Urinary bladder (tissue), 4 donors: ENCODE results near the gene TMEM39A. TPM values are rescaled to one million over a fixed set of nuclear protein-coding genes. Genes with fewer than 3 reads are reported as not detected.

Experiments
- DNase-seq: peaks from one replicate; pipeline ENCODE4 v3.0.0-alpha.2; 2015; ENCODE audit errors: extremely low spot score
- H3K27ac ChIP-seq: one replicate; pipeline ENCODE4 v1.5.1; 2013; ENCODE audit warnings: low read depth, mild to moderate bottlenecking, moderate library complexity
- H3K36me3 ChIP-seq: one replicate; pipeline ENCODE4 v1.6.1; 2013; ENCODE audit warnings: mild to moderate bottlenecking, moderate library complexity; ENCODE audit not compliant: insufficient read depth
- H3K4me1 ChIP-seq: one replicate; pipeline ENCODE4 v1.6.1; 2013; ENCODE audit warnings: mild to moderate bottlenecking, moderate library complexity; ENCODE audit not compliant: insufficient read depth
- H3K4me3 ChIP-seq: one replicate; pipeline ENCODE4 v1.5.1; 2013; ENCODE audit warnings: low read depth, low read length
- WGBS: extraction: QIAGEN DNeasy Blood & Tissue Kit; methylation state at CpG from one replicate; pipeline ENCODE4 v1.1.7; 2013; 5-methylcytosine and 5-hydroxymethylcytosine counted together
- polyA plus RNA-seq: library from polyadenylated mRNA; stranded (reverse); fragments of 200-250 nt; gene quantifications from one replicate; pipeline ENCODE4 v1.2.3, GENCODE V29; 2013
- total RNA-seq: library from RNA; depleted of rRNA; stranded (reverse); fragments of >200 nt; gene quantifications from one replicate; pipeline ENCODE4 v1.2.3, GENCODE V29; 2014
- donor health status: healthy with polysubstance abuse.
- donor health status: healthy.

TMEM39A gene
- 85.2 TPM for total RNA-seq
- 14.7 TPM for polyA plus RNA-seq

DNA sequence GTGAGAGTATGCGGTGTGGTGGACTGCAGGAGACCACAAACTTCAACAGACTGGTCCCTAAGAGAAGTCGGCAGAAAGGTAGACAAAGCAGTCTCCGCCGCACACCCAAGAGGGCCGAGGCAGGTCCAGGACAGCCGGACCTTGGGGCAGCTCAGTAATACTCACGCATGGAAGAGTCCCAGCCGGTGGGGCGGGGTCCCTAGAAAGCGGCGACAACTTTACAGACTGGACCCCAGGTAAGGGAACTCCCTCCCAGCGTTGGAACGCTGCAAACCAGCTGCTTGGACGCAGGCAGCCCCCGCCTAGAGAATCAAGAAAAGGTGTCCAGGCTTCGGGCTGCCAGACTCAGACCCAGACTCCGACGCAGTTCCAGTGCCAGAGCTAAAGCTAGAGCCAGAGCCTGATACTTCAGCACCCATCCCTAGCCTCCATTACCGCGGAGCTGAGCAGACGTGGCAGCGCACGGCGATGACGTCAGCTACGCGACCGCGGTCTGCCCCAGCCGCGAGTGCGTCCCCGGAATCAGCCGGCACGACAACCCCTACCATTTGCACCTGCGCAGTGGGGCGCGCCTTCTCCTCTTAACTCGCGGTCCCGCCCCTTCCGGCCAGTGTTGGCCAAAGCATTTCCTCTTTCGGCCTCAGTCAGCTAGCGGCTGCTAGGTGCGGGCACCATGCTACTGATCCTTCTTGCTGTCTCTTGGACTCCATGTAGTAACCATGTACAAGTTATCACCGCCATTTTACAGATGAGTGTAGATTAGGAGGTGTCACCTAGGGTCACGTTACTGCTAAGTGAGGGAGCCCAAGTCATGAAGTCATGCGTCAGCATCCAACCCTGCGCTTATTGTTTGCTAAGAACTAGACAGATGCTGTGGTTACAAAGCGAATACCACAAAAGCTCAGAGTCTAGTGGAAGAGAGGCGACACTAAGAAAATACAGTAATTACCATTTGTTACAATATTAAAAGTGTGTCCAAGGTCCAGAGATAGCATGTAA lies at the start of gene TMEM39A:
Gene TMEM39A, minus strand, starts transcription at position 445 of the 999 bp plus-strand sequence. CDS start 1,541 bp downstream, outside the sequence.
- no peaks in the 10 kb centered on the region for H3K4me1 ChIP-seq
- WGBS, result 5% methylated on average over 51 of the region's 51 CpGs
- peak within 1 kb of the TSS; percentile 72 for H3K27ac ChIP-seq
- H3K36me3 ChIP-seq, result peaks cover 2% of the 10 kb centered on the region
- H3K4me3 ChIP-seq, result peak within 1 kb of the TSS; percentile 59
- peak; percentile 97 for DNase-seq

DNA sequence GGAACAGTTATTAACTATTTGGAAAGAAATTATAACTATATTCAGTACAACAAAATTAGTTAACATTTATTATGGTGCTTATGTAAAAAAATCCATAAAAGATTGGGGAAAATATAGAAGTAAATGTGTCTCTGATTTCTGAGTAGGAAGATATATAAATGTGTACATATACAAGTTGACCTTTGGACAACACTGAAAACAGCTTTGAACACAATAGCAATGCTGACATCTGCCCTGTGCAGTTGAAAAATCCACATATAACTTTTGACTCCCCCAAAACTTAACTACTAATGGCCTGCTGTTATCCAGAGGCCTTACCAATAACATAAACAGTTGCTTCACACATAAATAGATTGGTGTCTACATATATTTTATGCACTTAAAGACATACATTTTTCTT lies 47.3 kb upstream of the TMEM39A start:
- H3K36me3 ChIP-seq, result peaks cover 3% of the 10 kb centered on the region

DNA sequence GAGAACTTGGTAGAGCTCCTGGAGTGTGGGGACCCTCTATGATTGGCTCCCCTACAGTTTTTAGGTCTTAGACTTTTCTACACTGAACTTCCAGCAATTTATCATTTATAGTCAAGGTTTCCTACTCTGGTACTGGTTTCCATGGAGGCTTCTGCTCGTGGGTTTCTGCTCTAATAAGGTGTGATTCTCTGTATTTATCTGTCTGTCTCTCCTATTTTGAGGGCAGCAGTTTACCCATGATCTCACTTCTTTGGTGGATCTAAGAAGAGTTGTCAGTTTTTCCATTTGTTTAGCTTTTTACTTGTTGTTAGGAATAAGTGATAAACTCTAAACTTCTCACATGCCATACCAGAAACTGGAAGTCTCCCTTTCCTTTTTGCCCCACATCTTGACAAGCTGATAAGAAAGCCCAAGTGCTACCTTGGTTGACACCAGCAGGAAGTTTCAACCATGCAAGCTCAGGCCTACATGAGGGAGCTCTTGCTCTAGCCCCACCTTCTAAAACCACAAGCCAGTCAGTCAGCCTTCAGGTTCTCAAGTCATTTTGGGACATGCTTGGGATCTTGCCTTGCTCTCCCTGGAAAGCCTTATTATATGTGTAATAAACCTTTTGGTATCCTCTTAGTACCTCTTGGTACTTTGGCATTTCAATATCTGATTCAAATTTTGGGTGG lies 44.9 kb upstream of the TMEM39A start:
- 73% methylated on average over 1 of the region's 1 CpG for WGBS
- Histone ChIP-seq H3K4me1 (no peaks in the 10 kb centered on the region), H3K4me3 (no peak overlapping the region), H3K36me3 (peaks cover 2% of the 10 kb centered on the region), H3K27ac (no peak overlapping the region)
- DNase-seq, result no peak

More for the DNA sequence above, 47.3 kb upstream of the TMEM39A start:
- DNase-seq, result no peak
- Histone ChIP-seq H3K4me1 (no peaks in the 10 kb centered on the region), H3K4me3 (no peak overlapping the region), H3K27ac (no peak overlapping the region)

- 98% methylated on average over 2 of the region's 2 CpGs for WGBS
- Histone ChIP-seq H3K4me1 (no peaks in the 10 kb centered on the region), H3K4me3 (no peak overlapping the region), H3K36me3 (peaks cover 2% of the 10 kb centered on the region), H3K27ac (no peak overlapping the region)
- DNase-seq, result no peak
Observed at GRCh38 chr3:119507404-119507803, 44.0 kb upstream of the TMEM39A start.

DNA sequence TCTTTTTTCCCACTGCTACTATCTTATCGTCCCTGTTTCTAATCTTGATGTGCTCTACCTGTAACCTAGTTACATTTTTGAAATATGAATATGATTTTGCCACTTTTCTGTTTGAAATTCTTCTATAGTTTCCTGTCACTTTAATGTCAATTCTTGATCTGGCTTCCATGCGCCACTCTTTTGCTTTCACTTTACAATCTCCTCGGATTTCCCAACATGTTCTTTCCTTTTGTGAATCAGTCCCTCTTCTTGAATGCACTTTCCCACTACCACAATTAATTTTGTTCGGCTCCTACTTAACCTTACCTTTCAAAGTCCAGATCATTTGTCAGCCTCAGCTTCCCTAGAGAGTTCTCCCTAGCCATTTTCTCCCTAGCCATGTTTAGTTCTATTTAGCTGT lies 43.2 kb upstream of the TMEM39A start:
- Histone ChIP-seq H3K4me3 (no peak overlapping the region), H3K36me3 (peaks cover 2% of the 10 kb centered on the region), H3K27ac (no peak overlapping the region), H3K4me1 (no peaks in the 10 kb centered on the region)
- 92% methylated on average over 4 of the region's 4 CpGs for WGBS
- no peak for DNase-seq

GRCh38 chr3:119500901-119501300 lies 37.5 kb upstream of the TMEM39A start:
- Histone ChIP-seq H3K27ac (no peak overlapping the region), H3K4me3 (no peak overlapping the region)
- 49% methylated on average over 2 of the region's 2 CpGs for WGBS

DNA sequence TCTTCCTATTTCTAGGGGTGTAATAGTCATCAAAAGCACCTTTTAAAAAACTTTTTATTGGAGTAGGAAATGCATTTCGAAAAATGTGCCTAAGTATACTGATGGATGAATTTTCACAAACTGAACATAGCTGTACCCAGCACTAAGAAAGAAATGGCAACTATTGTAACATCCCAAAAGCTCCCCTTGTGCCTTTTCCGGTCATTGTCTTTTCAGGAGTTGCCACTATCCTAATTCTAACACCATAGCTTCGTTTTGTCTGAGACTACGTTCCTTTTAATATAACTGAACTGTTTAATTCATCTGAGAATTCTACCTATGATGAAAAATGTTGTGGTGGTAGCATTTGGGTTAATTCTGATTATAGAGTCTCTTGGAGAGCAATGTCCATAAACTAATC lies 36.9 kb upstream of the TMEM39A start:
- H3K27ac ChIP-seq, result no peak overlapping the region
- no peak overlapping the region for H3K4me3 ChIP-seq
- no peaks in the 10 kb centered on the region for H3K36me3 ChIP-seq
- WGBS, result 74% methylated on average over 4 of the region's 4 CpGs
- no peak for DNase-seq
- peaks cover 1% of the 10 kb centered on the region for H3K4me1 ChIP-seq

More at GRCh38 chr3:119500901-119501300, 37.5 kb upstream of the TMEM39A start:
- H3K4me1 ChIP-seq, result peaks cover 1% of the 10 kb centered on the region
- DNase-seq, result no peak
- no peaks in the 10 kb centered on the region for H3K36me3 ChIP-seq

- Histone ChIP-seq H3K36me3 (no peaks in the 10 kb centered on the region), H3K4me3 (peak within 1 kb of the TSS; percentile 73), H3K4me1 (peaks cover 1% of the 10 kb centered on the region), H3K27ac (peak within 1 kb of the TSS; percentile 96)
- peak; percentile 93 for DNase-seq
- WGBS, result under 1% methylated on average over 58 of the region's 58 CpGs
Observed at GRCh38 chr3:119498186-119499011, 35.0 kb upstream of the TMEM39A start, which contains the start of gene TIMMDC1. TSS of gene TIMMDC1 (plus strand) at chr3:119498547. CDS start at chr3:119498734, 187 bp downstream.

GRCh38 chr3:119497820-119498185 lies 34.4 kb upstream of the TMEM39A start:
- DNase-seq, result no peak
- WGBS, result 8% methylated on average over 8 of the region's 8 CpGs

DNA sequence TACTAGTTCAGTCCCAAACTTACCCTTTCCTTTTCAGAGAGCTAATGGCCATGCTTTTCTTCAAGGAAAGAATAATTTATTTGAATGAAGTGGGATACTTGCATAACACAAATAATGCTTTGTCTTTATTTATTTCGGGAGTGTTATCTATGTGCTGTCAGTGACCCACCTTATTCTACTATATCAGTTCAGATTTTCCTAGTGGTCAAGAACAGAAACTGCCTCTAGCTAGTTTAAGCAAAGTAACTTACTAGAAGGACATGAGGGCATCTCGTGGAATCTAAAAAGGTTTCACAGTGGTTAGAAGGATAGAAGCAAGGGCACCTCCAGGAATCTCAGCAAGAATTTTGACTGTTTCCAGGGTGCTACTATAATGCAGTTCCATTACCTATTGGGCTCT lies 31.2 kb upstream of the TMEM39A start:
- Histone ChIP-seq H3K36me3 (peaks cover 3% of the 10 kb centered on the region), H3K27ac (no peak overlapping the region), H3K4me3 (no peak overlapping the region), H3K4me1 (no peaks in the 10 kb centered on the region)
- WGBS, result 88% methylated on average over 2 of the region's 2 CpGs
- DNase-seq, result no peak

More at GRCh38 chr3:119497820-119498185, 34.4 kb upstream of the TMEM39A start:
- peaks cover 1% of the 10 kb centered on the region for H3K4me1 ChIP-seq
- H3K4me3 ChIP-seq, result peak overlapping the region; percentile 73
- no peak overlapping the region for H3K27ac ChIP-seq
- peaks cover under 1% of the 10 kb centered on the region for H3K36me3 ChIP-seq

GRCh38 chr3:119492810-119493209 lies 29.4 kb upstream of the TMEM39A start:
- 93% methylated on average over 3 of the region's 3 CpGs for WGBS

DNA sequence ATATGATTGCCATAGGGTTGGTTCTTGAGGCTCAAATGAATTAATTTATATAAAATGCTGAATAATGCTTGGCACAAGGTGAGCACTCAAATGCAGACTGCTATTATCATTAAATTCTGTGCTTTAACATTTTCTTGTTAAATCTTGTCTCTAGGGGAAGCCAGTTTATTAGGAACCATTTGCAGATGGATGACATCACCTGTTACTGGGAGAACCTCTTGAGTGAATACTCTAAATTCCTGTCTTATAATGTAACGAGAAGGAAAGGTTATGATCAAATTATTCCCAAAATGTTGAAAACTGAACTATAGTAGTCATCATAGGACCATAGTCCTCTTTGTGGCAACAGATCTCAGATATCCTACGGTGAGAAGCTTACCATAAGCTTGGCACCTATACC lies 28.7 kb upstream of the TMEM39A start:
- Histone ChIP-seq H3K4me1 (no peaks in the 10 kb centered on the region), H3K27ac (no peak overlapping the region), H3K36me3 (peaks cover 3% of the 10 kb centered on the region), H3K4me3 (no peak overlapping the region)
- DNase-seq, result no peak
- WGBS, result 94% methylated on average over 2 of the region's 2 CpGs

More at GRCh38 chr3:119492810-119493209, 29.4 kb upstream of the TMEM39A start:
- Histone ChIP-seq H3K4me3 (no peak overlapping the region), H3K27ac (no peak overlapping the region), H3K4me1 (no peaks in the 10 kb centered on the region), H3K36me3 (peaks cover 3% of the 10 kb centered on the region)
- no peak for DNase-seq

- H3K4me1 ChIP-seq, result no peaks in the 10 kb centered on the region
- H3K36me3 ChIP-seq, result peaks cover 3% of the 10 kb centered on the region
- no peak overlapping the region for H3K27ac ChIP-seq
- DNase-seq, result no peak
- 91% methylated on average over 2 of the region's 2 CpGs for WGBS
- no peak overlapping the region for H3K4me3 ChIP-seq
Observed at GRCh38 chr3:119490153-119490552, 26.7 kb upstream of the TMEM39A start.
